22Rv1 (cell line): ENCODE data around the gene DISP2.

Experiments
- CTCF ChIP-seq: fragments of 450-650 bp; IDR thresholded peaks from 2 replicates; pipeline ENCODE4 v1.5.1; 2017; ENCODE audit warnings: mild to moderate bottlenecking
- ZFX ChIP-seq: fragments of 450-650 bp; IDR thresholded peaks from 2 replicates; pipeline ENCODE4 v1.6.1; 2017; ENCODE audit warnings: antibody characterized with exemption, borderline replicate concordance

GRCh38 chr15:40420793-40421192, 62.8 kb downstream of the DISP2 start:
- TF ChIP-seq CTCF, result no peak
- no peak for TF ChIP-seq ZFX
